ENCODE results near the gene ENDOU. TPM values are rescaled to one million over a fixed set of nuclear protein-coding genes. Genes with fewer than 3 reads are reported as not detected.

Gene ENDOU
- polyA plus RNA-seq, 1 of the 3 experiments (the other 2 are of a cell fraction), result not detected

DNA sequence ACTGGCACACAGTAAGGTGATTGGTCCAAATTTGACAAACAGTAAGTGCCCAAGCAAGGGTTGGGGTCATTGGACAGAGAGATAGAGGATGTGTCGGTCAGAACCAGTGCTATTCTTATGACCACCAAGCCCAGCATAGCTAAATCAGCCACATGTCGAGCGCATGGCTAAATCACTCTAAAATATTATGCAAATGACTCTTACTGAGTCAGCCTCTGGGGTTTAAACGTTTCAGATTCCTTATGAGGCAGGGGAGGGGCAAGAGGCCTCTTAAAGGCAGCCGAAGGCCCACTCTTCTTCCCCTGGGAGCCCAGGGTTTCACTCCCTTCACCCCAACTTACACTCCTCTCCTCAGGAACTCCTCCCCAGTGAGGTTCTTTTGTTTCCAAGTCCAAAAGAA lies 603 bp upstream of the ENDOU start:
- TF ChIP-seq TCF12 (IDR thresholded peaks at IDR 0.05) (no peak), SIN3A (IDR thresholded peaks at IDR 0.05; ENCODE audit: borderline replicate concordance, low read depth, low read length) (no peak), USF1 (IDR thresholded peaks at IDR 0.05; ENCODE audit: borderline replicate concordance, low read depth) (no peak), SMC3 (IDR thresholded peaks at IDR 0.05; ENCODE audit: low read depth, low read length) (no peak), MXI1 (IDR thresholded peaks at IDR 0.05; ENCODE audit: low read depth, low read length) (no peak), FOSL2 (IDR thresholded peaks at IDR 0.05; ENCODE audit: borderline replicate concordance, low read depth) (no peak), CHD2 (IDR thresholded peaks at IDR 0.05; ENCODE audit: low read length, partially characterized antibody) (no peak), GABPA (IDR thresholded peaks at IDR 0.05; ENCODE audit: low read depth) (no peak), POLR2AphosphoS5 (IDR thresholded peaks at IDR 0.05; ENCODE audit: low read depth, low read length) (no peak), FOXJ3 (CRISPR knock-in tag; IDR thresholded peaks at IDR 0.05) (no peak), NRF1 (IDR thresholded peaks at IDR 0.05; ENCODE audit: low read depth, low read length) (no peak)
- TF ChIP-seq, protein P1, sequence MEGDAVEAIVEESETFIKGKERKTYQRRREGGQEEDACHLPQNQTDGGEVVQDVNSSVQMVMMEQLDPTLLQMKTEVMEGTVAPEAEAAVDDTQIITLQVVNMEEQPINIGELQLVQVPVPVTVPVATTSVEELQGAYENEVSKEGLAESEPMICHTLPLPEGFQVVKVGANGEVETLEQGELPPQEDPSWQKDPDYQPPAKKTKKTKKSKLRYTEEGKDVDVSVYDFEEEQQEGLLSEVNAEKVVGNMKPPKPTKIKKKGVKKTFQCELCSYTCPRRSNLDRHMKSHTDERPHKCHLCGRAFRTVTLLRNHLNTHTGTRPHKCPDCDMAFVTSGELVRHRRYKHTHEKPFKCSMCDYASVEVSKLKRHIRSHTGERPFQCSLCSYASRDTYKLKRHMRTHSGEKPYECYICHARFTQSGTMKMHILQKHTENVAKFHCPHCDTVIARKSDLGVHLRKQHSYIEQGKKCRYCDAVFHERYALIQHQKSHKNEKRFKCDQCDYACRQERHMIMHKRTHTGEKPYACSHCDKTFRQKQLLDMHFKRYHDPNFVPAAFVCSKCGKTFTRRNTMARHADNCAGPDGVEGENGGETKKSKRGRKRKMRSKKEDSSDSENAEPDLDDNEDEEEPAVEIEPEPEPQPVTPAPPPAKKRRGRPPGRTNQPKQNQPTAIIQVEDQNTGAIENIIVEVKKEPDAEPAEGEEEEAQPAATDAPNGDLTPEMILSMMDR (IDR thresholded peaks at IDR 0.05), result no peak
- Histone ChIP-seq H3K4me2 (no peak overlapping the region), H3K9me3 (no peaks in the 10 kb centered on the region), H3K4me1 (ENCODE audit: control insufficient read depth in 1 of 2, insufficient read depth in 2 of 2, low read depth in 1 of 2, low read length in 1 of 2) (peaks cover 0 to 14% of the 10 kb centered on the region in 2 experiments; a peak in 2 of 4 replicates), H2AFZ (ENCODE audit: low read depth) (no peak overlapping the region), H3K79me2 (ENCODE audit: insufficient read depth) (no peaks in the 10 kb centered on the region), H3K9me2 (no peaks in the 10 kb centered on the region), H3K4me3 (ENCODE audit: low read depth in 2 of 2, low read length in 1 of 2) (no peak overlapping the region), H3F3A (replicated peaks; ENCODE audit: insufficient read depth) (no peaks in the 10 kb centered on the region), H4K20me1 (ENCODE audit: insufficient read depth) (no peaks in the 10 kb centered on the region), H3K27me3 (ENCODE audit: insufficient read depth) (no peaks in the 10 kb centered on the region), H3K27ac (ENCODE audit: low read depth in 2 of 2, low read length in 1 of 2) (no peak overlapping the region), H3K9ac (no peak overlapping the region), H3K36me3 (replicated peaks in 1 of 2; ENCODE audit: control insufficient read depth in 1 of 2, insufficient read depth in 2 of 2, low read length in 1 of 2) (no peaks in the 10 kb centered on the region)
- 66% methylated on average over 5 of the region's 5 CpGs for WGBS (ENCODE audit: low lambda C conversion rate)
- no peak for DNase-seq
- POLR2A ChIA-PET, result interaction anchor here (1.6 kb wide), 1 partner anchor 20 kb away, joined by 7 read pairs; the partner anchor contains the start of gene RPAP3
- CTCF ChIA-PET, result interaction anchor here (0.5 to 43.0 kb wide), 8 partner anchors 9 to 139 kb away, joined by 3 to 1294 read pairs (median 22); partner anchors contain the start of genes RPAP3 and SLC48A1

DNA sequence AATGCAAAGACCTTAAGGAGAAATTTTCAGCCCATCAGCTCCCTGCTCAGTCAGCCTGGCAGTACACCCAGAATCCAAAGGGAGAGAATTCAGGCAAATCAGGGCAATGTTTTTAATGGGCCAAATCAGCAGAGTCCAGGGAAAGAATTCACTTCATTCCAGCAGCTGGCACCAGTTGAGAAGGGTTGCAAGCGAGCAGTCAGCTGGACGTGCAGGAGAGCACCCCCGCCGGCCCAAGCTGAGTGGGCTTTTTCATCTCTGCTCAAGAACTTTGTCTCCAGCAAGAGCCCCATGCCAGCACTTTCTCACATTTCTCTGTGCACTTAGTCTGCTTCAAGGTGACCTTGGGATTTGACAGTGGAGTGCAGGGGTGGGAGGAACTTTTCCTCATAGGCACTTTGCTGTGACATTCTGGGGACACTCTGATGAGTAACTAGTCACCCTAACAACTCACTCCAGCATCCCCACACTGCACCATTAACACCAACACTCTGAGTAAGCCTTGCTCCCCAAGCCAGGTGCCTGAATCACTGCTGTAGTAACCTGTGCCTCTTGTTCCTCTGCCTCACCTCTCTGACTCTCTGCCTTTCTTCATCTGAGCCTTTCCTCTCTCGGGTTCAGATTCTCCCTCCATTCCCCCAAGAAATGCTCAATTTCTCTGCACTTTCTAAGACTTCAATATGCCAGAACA lies 2.2 kb downstream of the ENDOU start:
- Histone ChIP-seq H2AFZ (ENCODE audit: low read depth) (no peak overlapping the region), H4K20me1 (ENCODE audit: insufficient read depth) (no peaks in the 10 kb centered on the region), H3K27ac (ENCODE audit: low read depth in 2 of 2, low read length in 1 of 2) (no peak overlapping the region), H3K36me3 (replicated peaks in 1 of 2; ENCODE audit: control insufficient read depth in 1 of 2, insufficient read depth in 2 of 2, low read length in 1 of 2) (no peaks in the 10 kb centered on the region), H3K79me2 (ENCODE audit: insufficient read depth) (no peaks in the 10 kb centered on the region), H3K27me3 (ENCODE audit: insufficient read depth) (no peaks in the 10 kb centered on the region), H3K4me2 (no peak overlapping the region), H3K9me3 (no peaks in the 10 kb centered on the region), H3K4me1 (ENCODE audit: control insufficient read depth in 1 of 2, insufficient read depth in 2 of 2, low read depth in 1 of 2, low read length in 1 of 2) (peaks cover 0 to under 1% of the 10 kb centered on the region in 2 experiments; a peak in 2 of 4 replicates), H3K9me2 (no peaks in the 10 kb centered on the region), H3K4me3 (ENCODE audit: low read depth in 2 of 2, low read length in 1 of 2) (no peak overlapping the region), H3K9ac (no peak overlapping the region), H3F3A (replicated peaks; ENCODE audit: insufficient read depth) (no peaks in the 10 kb centered on the region)
- CTCF ChIA-PET, result interaction anchor here (0.8 to 43.0 kb wide), 5 partner anchors 6 to 115 kb away, joined by 3 to 1294 read pairs (median 124); partner anchors contain the start of gene SLC48A1
- DNase-seq, result no peak
- POLR2A ChIA-PET, result no interaction called here
- WGBS (ENCODE audit: low lambda C conversion rate), result 83% methylated on average over 5 of the region's 5 CpGs
- TF ChIP-seq NRF1 (IDR thresholded peaks at IDR 0.05; ENCODE audit: low read depth, low read length) (no peak), YY1 (IDR thresholded peaks at IDR 0.05; ENCODE audit: low read depth) (no peak), RCOR1 (IDR thresholded peaks at IDR 0.05; ENCODE audit: low read length) (no peak), EZH2phosphoT487 (IDR thresholded peaks at IDR 0.05; ENCODE audit: borderline replicate concordance, low read depth) (no peak), GATA2 (CRISPR knock-in tag; IDR thresholded peaks at IDR 0.05) (no peak), EP300 (IDR thresholded peaks at IDR 0.05; ENCODE audit: borderline replicate concordance in 1 of 2, low read depth in 1 of 2, low read length in 1 of 2) (no peak), TAF1 (IDR thresholded peaks at IDR 0.05; ENCODE audit: borderline replicate concordance, low read depth, low read length) (no peak)
- TF ChIP-seq, protein P2, sequence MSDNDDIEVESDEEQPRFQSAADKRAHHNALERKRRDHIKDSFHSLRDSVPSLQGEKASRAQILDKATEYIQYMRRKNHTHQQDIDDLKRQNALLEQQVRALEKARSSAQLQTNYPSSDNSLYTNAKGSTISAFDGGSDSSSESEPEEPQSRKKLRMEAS (IDR thresholded peaks at IDR 0.05; ENCODE audit: low read depth), result no peak
- TF ChIP-seq, protein P3, sequence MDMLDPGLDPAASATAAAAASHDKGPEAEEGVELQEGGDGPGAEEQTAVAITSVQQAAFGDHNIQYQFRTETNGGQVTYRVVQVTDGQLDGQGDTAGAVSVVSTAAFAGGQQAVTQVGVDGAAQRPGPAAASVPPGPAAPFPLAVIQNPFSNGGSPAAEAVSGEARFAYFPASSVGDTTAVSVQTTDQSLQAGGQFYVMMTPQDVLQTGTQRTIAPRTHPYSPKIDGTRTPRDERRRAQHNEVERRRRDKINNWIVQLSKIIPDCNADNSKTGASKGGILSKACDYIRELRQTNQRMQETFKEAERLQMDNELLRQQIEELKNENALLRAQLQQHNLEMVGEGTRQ (IDR thresholded peaks at IDR 0.05; ENCODE audit: borderline replicate concordance, low read depth, low read length), result no peak
